Endothelial cell (in vitro differentiated cells): ENCODE measurements around the gene CNP. TPM values are rescaled to one million over a fixed set of nuclear protein-coding genes. Genes with fewer than 3 reads are reported as not detected.
A peak's percentile ranks its signal among the peaks of the same experiment; 100 is the strongest.

Source experiments
- DNase-seq: peaks from one replicate; pipeline ENCODE4 v3.0.0; 2021; ENCODE audit warnings: low spot score
- H3K27ac Mint-ChIP-seq: one replicate; pipeline ENCODE4 v1.8.0; 2021; ENCODE audit warnings: mixed read lengths, inconsistent platforms; ENCODE audit not compliant: unreplicated experiment
- H3K27me3 Mint-ChIP-seq: one replicate; pipeline ENCODE4 v1.8.0; 2021; ENCODE audit warnings: mild to moderate bottlenecking, moderate library complexity, mixed read lengths, inconsistent platforms; ENCODE audit not compliant: unreplicated experiment
- H3K36me3 Mint-ChIP-seq: one replicate; pipeline ENCODE4 v1.8.0; 2021; ENCODE audit warnings: mild to moderate bottlenecking, low read depth, mixed read lengths, inconsistent platforms; ENCODE audit not compliant: unreplicated experiment
- H3K4me1 Mint-ChIP-seq: one replicate; pipeline ENCODE4 v1.8.0; 2021; ENCODE audit warnings: mild to moderate bottlenecking, mixed read lengths, inconsistent platforms; ENCODE audit not compliant: unreplicated experiment
- H3K4me3 Mint-ChIP-seq: one replicate; pipeline ENCODE4 v1.8.0; 2021; ENCODE audit warnings: mild to moderate bottlenecking, mixed read lengths, inconsistent platforms; ENCODE audit not compliant: unreplicated experiment
- H3K9me3 Mint-ChIP-seq: one replicate; pipeline ENCODE4 v1.8.0; 2021; ENCODE audit warnings: mixed read lengths, inconsistent platforms; ENCODE audit not compliant: unreplicated experiment
- CTCF ChIP-seq: fragments of 200-600 bp; sonication (generic); IDR thresholded peaks from one replicate; pipeline ENCODE4 v1.5.0; 2021; ENCODE audit warnings: antibody characterized with exemption; ENCODE audit not compliant: unreplicated experiment
- total RNA-seq: library from RNA; stranded (reverse); fragmentation: NEBNext Ultra II Directional; extraction: Animal tissue kit (Norgen Biotek cat#: 25700); gene quantifications from one replicate; pipeline ENCODE4 v1.2.1, GENCODE V29; 2021; ENCODE audit not compliant: unreplicated experiment

Gene CNP
- total RNA-seq, 1 donor from 2014 or later = 82.1 TPM

DNA sequence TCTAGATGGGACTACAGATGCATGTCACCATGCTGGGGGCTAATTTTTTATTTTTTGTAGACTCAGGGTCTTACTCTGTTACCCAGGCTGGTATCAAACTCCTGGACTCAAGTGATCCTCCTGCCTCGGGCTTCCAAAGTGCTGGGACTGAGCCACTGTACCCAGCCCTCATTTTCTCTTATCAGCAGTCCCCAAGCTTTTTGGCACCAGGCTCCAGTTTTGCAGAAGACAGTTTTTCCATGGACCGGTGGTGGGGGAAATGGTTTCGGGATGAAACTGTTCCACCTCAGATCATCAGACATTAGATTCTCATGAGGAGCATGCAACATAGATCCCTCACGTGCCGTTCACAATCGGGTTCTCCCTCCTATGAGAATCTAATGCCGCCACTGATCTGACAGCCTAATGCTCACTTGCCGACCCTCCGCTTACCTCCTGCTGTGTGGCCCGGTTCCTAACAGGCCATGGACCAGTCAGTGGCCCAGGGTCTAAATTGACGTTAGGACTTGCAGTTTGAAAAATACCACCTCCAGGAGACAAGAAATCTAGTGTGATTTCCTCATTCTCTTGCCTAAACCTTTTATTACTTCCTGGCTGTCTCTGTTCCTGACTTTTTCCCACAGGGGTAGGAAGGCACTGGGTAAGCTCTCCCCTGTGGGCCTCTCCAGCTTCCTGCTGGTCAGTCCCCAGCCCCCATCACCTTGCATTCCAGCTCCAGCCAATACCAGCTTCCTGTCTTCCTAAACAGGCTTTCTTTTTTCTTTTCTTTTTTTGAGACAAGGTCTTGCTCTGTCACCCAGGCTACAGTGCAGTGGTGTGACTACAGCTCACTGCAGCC is 9.3 kb upstream of the CNP start:
- peaks cover 29% of the 10 kb centered on the region for H3K4me1 Mint-ChIP-seq
- peak overlapping the region; percentile 97 for H3K27ac Mint-ChIP-seq
- peaks cover 1% of the 10 kb centered on the region for H3K27me3 Mint-ChIP-seq
- H3K9me3 Mint-ChIP-seq = no peaks in the 10 kb centered on the region
- no peak for TF ChIP-seq CTCF
- H3K36me3 Mint-ChIP-seq = peaks cover 3% of the 10 kb centered on the region
- peak; percentile 46 for DNase-seq
- peak overlapping the region; percentile 25 for H3K4me3 Mint-ChIP-seq

DNA sequence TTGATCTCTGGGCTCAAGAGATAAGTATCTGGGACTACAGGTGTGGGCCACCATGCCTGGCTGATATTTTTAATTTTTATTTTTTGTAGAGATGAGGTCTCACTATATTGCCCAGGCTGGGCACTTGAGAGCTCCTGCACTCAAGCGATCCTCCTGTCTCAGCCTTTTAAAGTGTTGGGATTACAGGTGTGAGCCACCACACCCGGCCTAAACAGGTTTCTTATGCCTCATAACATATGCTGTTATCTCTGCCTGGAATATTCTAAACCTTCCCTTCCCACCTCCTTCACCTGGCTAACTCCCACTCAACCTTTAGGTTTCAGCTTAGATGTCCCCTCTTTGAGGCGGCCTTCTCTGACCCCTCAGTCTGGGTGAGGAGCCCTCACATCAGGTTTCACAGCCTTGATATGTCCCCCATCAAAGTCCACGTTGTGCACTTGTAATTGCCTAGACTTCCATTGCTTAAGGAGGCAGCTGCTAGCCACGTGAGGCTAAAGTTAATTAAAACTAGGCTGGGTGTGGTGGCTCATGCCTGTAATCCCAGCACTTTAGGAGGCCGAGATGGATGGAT is 8.6 kb upstream of the CNP start:
- Mint-ChIP-seq H3K27ac (peak overlapping the region; percentile 97), H3K4me1 (peaks cover 31% of the 10 kb centered on the region), H3K9me3 (no peaks in the 10 kb centered on the region), H3K27me3 (peaks cover 5% of the 10 kb centered on the region), H3K36me3 (peaks cover 3% of the 10 kb centered on the region), H3K4me3 (peak overlapping the region; percentile 56)
- no peak for DNase-seq
- TF ChIP-seq CTCF = no peak

DNA sequence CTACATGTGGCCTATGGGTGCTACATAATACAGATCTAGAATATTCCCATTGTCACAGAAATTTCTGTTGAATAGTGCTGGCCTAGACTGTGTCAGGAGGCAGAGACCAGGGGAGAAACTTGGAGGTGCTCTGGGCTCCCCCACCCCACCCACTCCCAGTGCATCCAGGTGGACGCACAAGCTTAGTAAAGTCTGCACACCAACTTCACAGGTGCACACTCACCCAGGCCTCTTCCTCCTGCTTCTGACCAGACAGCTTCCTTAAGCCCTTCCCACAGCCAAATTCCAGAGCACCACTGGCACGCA is 7.6 kb upstream of the CNP start:
- TF ChIP-seq CTCF = no peak
- Mint-ChIP-seq H3K27ac (peak overlapping the region; percentile 41), H3K4me1 (peaks cover 31% of the 10 kb centered on the region), H3K9me3 (no peaks in the 10 kb centered on the region), H3K36me3 (peaks cover 3% of the 10 kb centered on the region), H3K27me3 (peaks cover 3% of the 10 kb centered on the region), H3K4me3 (peak overlapping the region; percentile 15)
- DNase-seq = no peak

DNA sequence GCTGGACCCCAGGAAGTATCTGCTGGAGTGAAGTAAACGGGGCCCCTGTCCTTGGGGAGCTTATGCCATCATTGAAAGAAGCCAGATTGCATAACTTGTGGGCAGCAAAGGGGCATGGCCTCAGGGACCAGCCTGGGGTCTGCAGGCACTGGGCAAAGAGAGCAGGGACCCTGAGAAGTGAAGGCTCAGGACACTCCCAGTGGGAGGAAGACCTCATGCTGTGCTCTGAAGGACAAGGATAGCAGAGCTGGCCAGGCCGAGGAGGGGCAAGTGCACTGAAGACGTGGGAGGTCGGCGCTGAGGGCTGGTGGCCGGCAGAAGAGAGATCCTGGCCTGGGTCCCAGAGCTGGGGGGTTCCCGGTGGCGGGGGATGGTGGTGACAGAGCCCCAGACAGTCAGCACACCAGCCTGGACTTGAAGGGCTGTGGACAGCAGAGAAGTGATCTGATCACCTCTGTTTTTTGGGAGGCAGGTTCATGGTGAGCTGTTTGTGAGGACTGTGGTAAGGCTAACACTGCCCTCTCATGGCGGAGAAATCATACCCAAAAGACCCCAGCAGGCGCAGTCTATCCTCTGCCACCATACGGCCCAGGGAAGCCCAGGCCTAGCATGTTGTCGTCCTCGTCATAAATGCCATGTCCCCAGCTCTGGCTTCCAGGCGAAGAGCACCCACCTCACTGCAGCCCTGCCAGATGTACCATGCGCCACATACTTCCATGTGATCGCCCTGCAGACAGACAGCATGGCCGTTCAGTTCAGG is 7.1 kb upstream of the CNP start:
- Mint-ChIP-seq H3K27me3 (peaks cover 6% of the 10 kb centered on the region), H3K27ac (peak overlapping the region; percentile 41), H3K4me3 (no peak overlapping the region), H3K4me1 (peaks cover 31% of the 10 kb centered on the region), H3K9me3 (no peaks in the 10 kb centered on the region), H3K36me3 (peaks cover 3% of the 10 kb centered on the region)
- TF ChIP-seq CTCF = peak; percentile 28
- peak; percentile 65 for DNase-seq
